HG02870 (cell line): ENCODE results near the gene OR52B6.
"Not testable (repeated sequence)": the region's sequence is repeated elsewhere in the genome, so short reads cannot be mapped to it uniquely, and the experiment has no call there.

ENCODE experiments used
- ATAC-seq: cut with Tn5 transposase; IDR thresholded peaks from one replicate; pipeline ENCODE4 v1.9.1; 2021; ENCODE audit warnings: mild to moderate bottlenecking, moderate library complexity; ENCODE audit not compliant: unreplicated experiment

Gene OR52B6, protein sequence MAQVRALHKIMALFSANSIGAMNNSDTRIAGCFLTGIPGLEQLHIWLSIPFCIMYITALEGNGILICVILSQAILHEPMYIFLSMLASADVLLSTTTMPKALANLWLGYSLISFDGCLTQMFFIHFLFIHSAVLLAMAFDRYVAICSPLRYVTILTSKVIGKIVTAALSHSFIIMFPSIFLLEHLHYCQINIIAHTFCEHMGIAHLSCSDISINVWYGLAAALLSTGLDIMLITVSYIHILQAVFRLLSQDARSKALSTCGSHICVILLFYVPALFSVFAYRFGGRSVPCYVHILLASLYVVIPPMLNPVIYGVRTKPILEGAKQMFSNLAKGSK

DNA sequence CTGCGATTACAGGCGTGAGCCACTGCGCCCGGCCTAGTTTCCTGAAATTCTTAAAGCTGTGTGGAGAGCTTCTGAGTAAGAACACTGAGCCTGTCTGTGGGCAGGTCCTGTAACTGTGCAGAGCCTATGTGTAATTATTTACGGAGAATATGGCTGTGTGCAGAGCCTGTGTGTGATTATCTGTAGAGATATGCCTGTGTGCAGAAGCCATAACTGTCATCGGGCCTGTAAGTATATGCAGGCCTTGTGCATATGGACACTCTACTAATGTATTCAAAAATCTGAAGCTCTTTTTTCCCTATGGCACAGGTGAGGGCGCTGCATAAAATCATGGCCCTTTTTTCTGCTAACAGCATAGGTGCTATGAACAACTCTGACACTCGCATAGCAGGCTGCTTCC is at the start of gene OR52B6:
Gene OR52B6 (plus strand): TSS at position 301 of the 400 bp plus-strand sequence. CDS start 0 bp downstream, at position 301.
- ATAC-seq, result no peak

DNA sequence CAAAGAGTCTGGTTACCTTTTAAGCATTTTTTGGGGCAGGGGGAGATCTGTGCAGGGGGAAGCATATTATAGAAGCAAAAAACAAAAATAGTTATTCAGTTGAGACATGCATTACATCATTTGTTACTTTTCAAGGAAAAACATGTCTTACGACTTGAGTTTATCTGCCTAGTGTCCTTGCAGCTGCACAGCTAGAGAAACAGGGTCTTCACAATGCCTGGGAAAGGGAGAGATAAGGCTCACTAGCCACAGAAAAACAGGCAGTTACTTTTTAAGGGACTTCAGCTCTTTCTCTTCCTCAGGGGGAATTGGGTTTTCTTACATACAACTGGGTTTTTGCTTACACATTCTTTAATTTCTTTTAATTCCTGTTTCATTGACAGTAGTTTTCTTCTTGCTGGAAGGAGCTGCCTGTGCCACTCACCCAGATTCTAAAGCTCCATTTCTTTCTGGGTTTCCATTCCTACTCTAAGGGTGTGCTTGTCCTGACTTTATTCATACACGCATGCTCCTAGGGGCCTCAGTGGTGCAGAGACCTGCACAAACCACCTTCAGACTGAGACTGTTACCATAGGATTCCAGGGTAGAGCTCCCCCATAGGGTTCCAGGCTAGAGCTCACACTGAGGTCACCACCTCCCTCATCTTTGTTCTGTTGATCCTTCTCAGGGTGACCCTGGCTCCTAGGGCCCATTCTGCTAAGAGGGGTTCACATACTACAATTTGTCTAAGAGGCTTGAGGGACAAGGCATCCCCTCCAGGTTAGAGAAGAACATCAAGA is 49.4 kb upstream of the OR52B6 start:
- no peak for ATAC-seq

DNA sequence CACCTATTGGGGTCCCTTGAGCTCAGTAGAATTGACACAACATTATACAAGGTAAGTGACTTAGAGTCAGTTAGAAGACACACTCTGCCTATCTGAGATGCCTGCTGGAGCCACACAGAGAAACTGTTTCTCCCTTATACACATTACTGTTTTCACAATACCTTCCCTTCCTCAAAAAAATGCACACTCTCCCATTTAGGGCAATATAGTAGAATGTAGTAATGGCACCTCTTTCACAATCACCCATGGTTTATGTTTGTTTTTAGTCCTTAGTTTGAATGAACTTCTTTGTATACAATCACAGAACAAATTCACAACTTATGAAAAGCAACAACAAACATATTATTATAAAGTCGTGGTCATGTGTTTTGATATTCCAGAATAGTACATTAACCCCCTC is 46.6 kb upstream of the OR52B6 start:
- ATAC-seq, result no peak

DNA sequence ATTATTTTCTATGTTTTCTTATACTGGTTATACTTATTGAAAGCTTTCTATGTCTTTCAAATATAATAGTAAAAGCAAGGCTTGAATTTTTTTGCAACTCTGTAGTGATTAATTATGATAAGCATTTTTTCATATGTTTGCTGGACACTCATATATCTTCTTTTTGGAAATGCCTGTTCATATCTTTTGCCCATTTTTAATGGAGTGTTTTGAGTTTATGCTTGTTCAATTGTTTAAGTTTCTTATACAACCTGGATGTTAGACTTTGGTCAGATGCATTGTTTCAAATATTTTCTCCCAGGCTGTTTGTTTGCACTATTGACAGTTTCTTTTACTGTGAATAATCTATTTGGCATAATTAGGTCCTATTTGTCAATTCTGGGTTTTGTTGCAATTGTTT is 44.2 kb upstream of the OR52B6 start:
- no peak for ATAC-seq

DNA sequence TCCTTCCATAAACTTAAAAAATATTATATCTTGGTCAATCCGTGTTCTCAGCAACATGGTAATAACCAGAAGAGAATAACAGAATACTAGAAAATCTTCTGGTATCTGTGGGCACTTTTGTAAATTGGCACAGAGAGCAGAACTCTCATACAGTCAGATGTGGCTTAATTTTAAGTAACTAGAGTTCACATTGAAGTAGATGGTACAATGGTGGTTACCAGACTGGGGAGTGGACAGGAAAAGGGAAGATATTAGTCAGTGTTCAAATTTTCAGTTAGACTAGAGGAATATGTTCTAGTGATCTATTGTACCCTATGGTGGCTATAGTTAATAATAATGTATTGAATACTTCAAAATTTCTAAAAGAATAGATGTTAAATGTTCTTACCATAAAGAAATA is 39.2 kb upstream of the OR52B6 start:
- no peak for ATAC-seq

DNA sequence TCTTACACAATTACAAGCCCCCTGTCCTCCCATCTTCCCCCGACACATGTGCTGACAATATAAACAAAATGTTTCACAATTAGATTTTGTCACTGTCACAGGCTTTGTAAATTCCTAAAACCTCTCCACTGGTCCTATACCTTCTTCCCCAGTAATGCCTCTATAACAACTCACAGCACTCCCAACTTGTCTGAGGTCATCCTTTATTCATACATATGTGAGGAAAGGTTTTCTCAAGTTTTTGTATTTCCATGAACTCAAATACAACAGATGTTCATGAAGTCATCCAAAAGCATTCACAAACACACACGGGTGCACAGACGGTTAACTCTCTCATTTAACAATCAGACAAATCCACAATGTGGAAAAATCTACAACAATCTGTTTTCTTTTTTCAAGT is 34.2 kb upstream of the OR52B6 start:
- no peak for ATAC-seq

DNA sequence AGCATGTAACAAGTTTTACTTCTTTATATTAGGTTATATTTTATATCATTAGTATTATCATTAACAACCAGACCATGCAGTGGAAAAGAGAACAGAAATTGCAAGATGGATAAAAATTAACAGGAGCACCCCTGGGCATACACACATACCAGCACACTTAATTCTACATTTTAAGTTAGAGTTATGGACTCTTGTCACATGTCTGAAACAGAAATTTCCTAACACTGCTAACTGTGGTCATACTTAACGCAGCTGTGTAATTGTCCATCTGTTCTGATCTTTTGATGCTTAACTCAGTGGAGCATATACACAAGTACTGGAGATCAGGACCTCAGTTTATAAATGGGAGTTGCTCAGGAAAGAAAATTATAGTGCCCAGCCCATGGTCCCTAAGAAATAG is 32.7 kb upstream of the OR52B6 start:
- no peak for ATAC-seq

DNA sequence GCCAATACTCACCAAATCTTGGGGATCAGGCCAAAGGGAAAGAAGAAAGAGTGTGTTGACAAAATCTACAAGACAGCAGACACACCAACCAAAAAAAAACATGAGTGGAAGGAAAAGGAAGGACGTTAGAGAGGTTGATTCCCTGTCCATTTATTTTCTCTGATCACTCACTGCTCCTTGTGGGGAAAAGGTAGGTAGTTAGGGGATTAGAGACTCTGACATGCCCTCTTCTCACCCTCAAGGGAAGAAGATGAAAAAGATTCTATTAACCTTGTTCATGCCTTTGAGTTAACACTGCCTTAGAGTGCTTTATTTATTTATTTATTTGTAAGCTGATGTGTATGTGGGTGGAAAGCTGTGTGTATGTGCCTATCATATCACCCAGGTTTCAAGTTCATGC is 32.2 kb upstream of the OR52B6 start, which contains the start of gene OR52H1:
Gene OR52H1 (minus strand): TSS at position 101 of the 400 bp plus-strand sequence. CDS start 3,035 bp downstream, outside the sequence.
- no peak for ATAC-seq

DNA sequence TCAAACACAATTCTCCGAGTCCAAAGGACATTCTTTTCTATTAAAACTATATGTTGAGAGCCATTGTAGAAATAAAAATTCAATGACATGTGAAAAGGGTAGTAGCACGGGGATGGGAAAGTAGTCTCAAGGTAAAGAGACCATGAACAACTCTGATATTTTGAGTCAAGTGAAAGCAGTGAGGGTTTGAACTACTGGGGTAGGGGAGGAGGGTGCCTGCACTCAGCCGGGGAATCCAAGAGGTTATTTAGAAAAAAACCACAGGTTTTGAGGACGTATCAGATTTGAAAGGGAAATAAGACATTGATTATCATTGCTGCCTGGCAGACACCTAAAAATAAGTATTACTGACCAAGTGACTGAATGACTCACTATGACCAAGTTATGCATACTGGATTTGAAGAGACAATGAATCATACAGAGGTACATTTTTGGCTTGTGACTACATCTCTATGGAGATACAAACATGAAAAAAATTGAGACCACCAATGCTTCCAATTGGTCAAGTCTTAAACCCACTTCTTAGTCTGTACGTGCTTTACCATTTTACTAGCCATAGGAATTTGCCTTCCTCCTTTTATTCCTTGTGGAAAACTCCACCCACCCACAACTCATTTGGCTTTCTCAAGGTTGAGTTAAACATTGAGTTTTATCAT is 30.1 kb upstream of the OR52B6 start:
- no peak for ATAC-seq

DNA sequence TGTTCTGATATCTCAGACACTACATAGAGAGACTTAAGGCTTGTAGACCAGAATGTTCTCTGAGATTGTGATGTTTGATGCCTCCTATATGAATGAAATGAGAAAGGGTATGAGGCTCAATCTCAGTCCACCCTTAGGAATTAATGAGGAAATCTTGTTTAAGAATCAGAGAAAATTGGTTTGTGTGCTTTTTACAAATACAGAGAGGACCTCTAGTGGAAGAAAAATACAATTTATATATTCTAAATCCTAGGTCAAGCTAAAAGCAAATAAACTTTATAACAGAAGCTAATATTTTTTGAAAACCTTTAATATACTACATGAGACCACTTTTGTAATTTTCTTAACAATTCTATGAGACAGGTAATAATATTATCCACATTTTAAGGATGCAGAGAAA is 27.3 kb upstream of the OR52B6 start:
- no peak for ATAC-seq

DNA sequence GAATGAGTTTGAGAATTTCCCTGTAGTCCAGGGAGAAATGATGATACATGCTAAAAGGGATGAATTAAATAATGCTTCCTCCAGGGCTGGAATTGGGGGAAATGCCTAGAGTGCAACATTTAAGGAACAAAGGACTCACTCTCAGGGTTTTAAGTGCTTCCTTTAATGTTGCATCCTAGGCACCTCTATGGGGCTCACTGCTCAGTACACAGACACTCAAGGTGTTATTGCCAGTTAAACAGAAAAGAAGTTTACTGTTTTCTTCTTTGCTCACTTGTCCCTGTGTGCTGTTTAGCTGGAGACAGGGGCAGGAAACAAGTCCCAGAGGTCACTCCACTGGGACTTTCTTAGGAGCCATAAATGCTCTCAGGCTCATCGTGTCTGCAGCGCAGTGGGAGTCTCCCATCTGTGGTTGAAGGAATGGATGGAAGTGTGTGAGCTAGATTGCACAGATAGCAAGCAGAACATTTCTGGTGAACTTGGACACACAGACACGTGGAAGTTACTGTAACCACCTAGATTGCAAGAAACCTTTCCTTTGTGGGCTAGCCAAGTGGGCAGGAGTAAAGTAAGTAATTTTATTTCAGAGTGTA is 24.0 kb upstream of the OR52B6 start:
- no peak for ATAC-seq

DNA sequence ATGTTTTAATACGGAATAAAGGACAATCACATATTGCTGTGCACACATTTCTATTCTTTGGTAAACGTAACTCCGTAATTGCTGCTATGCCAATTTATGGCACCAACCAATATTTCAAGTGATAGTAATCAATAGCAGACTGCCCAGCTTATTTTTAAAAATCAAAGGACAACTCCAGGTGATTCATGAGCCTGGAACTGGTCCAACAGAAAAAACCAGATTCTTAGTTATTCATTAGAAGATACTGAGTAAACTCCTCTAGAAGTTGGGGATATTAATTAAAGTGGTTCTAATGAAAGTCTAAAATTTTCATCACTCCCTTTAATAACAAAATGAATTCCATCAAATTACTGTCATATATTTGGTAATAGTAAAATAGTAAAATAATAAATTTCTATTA is 22.9 kb upstream of the OR52B6 start:
- no peak for ATAC-seq

DNA sequence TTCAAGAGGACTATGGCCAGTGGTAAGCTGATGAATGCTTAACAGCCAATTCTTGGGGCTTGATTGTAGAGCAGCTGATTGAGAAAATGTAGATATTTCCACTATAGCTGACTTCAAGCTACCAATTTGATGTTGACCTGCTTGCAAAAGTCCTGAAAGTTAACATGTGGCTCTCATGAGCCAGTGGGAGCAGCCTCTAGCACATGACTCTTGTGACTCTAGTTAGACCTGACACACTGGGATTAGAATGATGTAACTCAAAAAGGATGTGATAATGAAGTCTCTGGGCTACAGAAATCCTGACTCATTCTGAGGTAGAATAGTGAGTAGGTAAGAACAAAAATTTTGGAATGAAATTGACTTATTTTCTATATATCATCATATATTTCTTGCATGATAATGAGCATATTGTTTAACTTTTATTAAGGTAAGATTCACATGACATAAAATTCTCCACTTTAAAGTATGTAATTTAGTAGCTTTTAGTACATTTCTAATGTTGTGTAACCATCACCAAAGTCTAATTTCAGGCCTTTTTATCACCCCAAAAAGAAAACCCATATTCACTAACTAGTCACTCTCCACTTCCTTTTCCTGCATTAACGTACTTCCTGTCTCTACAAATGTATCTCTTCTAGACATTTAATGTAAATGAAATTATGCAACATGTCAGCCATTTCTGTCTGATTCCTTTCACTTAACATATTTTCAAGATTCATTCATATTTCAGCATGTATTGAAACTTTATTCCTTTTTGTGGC is 16.2 kb upstream of the OR52B6 start:
- ATAC-seq, result no peak

DNA sequence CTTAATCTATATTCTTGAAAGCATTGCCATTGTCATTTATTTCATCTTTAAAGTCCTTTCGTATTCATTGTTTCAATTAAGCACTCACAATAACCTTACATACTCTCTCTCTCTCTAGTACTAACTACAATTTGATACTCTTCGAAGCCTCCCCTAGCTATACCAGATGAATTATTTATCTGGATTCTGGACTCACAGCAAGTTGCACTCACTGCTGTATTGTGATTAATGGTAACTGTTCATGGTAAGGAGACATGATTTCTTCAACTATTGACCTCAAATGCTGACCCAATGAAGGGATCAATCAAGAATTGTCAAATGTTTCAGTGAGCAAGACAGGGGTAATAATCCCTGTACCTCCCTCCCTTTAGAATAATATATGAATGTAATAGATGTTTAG is 6.0 kb upstream of the OR52B6 start:
- no peak for ATAC-seq

DNA sequence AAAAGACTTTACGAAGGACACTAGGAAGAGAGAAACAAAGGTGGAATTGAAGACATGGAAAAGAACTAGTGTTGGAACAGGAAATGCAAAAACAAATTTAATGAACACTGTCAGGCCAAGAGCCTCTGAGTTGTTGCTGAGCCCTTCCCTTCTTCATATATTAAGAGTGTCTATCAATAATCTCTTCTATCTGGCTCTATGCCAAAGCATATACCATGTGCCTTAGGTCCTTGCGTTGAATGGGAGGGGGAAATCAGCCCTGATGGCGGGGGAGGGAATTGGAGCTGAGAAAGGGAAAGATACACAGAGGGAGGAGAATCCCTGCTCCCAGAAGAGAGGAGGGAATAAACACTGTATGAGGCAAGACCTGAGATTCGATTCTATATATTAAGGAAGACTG is 5.5 kb upstream of the OR52B6 start:
- ATAC-seq, result no peak

DNA sequence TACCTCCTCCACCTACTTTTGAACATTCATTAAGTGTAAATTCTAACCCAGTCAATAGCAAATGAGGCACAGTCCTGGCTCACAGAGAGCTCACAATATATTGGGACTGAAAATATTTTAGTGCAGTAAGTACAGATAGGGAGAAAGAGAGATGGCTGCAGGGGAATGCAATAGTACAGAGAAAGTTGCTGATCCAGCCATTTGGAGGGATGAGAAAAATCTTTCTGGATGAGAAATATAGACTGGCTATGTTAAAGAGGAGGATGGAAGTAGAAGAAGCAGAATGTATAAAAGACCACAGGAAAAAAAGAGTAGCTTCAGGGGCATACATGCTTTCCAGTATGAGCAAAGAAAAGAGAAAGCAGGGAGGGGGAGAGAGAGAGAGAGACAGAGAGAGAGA is 3.6 kb upstream of the OR52B6 start:
- ATAC-seq, result no peak

DNA sequence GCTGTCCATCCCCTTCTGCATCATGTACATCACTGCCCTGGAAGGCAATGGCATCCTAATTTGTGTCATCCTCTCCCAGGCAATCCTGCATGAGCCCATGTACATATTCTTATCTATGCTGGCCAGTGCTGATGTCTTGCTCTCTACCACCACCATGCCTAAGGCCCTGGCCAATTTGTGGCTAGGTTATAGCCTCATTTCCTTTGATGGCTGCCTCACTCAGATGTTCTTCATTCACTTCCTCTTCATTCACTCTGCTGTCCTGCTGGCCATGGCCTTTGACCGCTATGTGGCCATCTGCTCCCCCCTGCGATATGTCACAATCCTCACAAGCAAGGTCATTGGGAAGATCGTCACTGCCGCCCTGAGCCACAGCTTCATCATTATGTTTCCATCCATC is 337 bp downstream of the OR52B6 start:
- ATAC-seq, result no peak

DNA sequence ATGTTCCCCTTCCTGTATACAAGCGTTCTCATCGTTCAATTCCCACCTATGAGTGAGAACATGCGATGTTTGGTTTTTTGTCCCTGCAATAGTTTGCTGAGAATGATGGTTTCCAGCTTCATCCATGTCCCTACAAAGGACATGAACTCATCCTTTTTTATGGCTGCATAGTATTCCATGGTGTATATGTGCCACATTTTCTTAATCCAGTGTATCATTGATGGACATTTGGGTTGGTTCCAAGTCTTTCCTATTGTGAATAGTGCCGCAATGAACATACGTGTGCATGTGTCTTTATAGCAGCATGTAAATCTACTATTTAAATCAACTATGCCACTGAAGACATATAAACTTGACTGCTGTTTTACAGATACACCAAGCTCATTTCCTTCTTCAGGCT is 3.8 kb downstream of the OR52B6 start:
- ATAC-seq, result not testable (repeated sequence)

DNA sequence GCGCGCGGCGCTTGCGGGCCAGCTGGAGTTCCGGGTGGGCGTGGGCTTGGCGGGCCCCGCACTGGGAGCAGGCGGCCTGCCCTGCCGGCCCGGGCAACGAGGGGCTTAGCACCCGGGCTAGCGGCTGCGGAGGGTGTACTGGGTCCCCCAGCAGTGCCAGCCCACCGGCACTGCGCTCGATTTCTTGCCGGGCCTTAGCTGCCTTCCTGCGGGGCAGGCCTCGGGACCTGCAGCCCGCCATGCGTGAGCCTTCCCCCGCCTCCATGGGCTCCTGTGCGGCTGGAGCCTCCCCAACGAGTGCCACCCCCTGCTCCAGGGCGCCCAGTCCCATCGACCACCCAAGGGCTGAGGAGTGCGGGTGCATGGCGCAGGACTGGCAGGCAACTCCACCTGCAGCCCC is 9.2 kb downstream of the OR52B6 start:
- not testable (repeated sequence) for ATAC-seq

DNA sequence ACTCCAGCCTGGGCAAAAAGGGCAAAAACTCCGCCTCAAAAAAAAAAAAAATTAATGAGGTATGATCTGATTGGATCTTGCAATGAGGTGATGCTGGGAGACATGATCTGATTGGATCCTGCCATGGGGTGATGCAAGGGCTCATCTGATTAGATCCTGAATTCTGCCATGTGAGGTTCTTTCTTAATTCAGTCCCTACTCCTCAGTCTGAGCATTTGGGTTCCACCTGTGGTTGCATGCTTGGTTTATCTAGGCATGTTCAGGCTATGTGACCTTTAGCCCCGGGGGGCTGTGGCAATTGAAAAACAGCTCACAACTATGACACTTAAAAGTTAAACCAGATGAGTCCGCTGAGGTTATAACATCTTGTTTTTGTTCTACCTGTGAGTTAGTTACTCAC is 10.9 kb downstream of the OR52B6 start:
- no peak for ATAC-seq

DNA sequence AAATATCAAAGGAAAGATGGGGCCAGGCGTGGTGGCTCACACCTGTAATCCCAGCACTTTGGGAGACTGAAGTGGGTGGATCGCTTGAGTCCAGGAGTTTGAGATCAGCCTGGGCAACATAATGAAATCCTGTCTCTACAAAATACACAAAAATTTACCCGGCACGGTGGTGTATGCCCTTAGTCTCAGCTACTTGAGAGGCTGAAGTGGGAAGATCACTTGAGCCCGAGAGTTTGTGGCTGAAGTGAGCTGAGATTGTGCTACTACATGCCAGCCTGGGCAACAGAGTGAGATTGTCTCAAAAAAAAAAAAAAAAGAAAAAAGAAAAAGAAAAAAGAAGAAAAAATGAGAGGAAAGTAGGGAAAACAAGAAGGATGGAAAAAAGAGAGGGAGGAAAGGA is 11.9 kb downstream of the OR52B6 start:
- ATAC-seq, result no peak
